NCI-H2107 treated with DMSO at 0.1 percent for 48 hours (cell line): ENCODE results near the gene KAT6B.

Source experiments
- DNase-seq: peaks from one replicate; lab custom pipeline; 2025; ENCODE audit not compliant: unreplicated experiment; lab: John Stamatoyannopoulos, UW

The KAT6B gene

GRCh38 chr10:74947781-74948401 lies 121.5 kb downstream of the KAT6B start:
- DNase-seq = peak; percentile 44

- DNase-seq = no peak
Measured at GRCh38 chr10:74949034-74949832, 122.8 kb downstream of the KAT6B start.

GRCh38 chr10:74949843-74950765 lies 123.7 kb downstream of the KAT6B start:
- no peak for DNase-seq

- no peak for DNase-seq
Measured at GRCh38 chr10:74953214-74953613, 126.8 kb downstream of the KAT6B start.

- no peak for DNase-seq
Measured at GRCh38 chr10:74955796-74956195, 129.4 kb downstream of the KAT6B start.

GRCh38 chr10:74956555-74957111 lies 130.2 kb downstream of the KAT6B start:
- no peak for DNase-seq

- DNase-seq = no peak
Measured at GRCh38 chr10:74957285-74957961, 131.0 kb downstream of the KAT6B start.

GRCh38 chr10:74958316-74958715 lies 131.9 kb downstream of the KAT6B start:
- no peak for DNase-seq

- DNase-seq = no peak
Measured at GRCh38 chr10:74960670-74961069, 134.3 kb downstream of the KAT6B start.

GRCh38 chr10:74962517-74962916 lies 136.1 kb downstream of the KAT6B start:
- no peak for DNase-seq

GRCh38 chr10:74963549-74963948 lies 137.1 kb downstream of the KAT6B start:
- DNase-seq = no peak

GRCh38 chr10:74967911-74968666 lies 141.7 kb downstream of the KAT6B start:
- DNase-seq = peak; percentile 46

GRCh38 chr10:74968667-74969061 lies 142.3 kb downstream of the KAT6B start:
- DNase-seq = no peak

GRCh38 chr10:74969093-74969492 lies 142.7 kb downstream of the KAT6B start:
- DNase-seq = no peak

GRCh38 chr10:74969530-74969929 lies 143.1 kb downstream of the KAT6B start:
- no peak for DNase-seq

- DNase-seq = no peak
Measured at GRCh38 chr10:74973741-74974392, 147.5 kb downstream of the KAT6B start.

- DNase-seq = no peak
Measured at GRCh38 chr10:74975758-74976157, 149.4 kb downstream of the KAT6B start.

- DNase-seq = no peak
Measured at GRCh38 chr10:74976565-74976964, 150.2 kb downstream of the KAT6B start.

GRCh38 chr10:74977072-74977471 lies 150.7 kb downstream of the KAT6B start:
- DNase-seq = no peak
